ENCODE measurements around the gene ATP8A1. TPM values are rescaled to one million over a fixed set of nuclear protein-coding genes. Genes with fewer than 3 reads are reported as not detected.
A peak's percentile ranks its signal among the peaks of the same experiment; 100 is the strongest.

Gene ATP8A1
- total and polyA plus RNA-seq, 4 donors: 0.65 to 15.9 (median 5.9) TPM

- no peak overlapping the region for H3K9ac ChIP-seq (ENCODE audit: low read depth in 1 of 2, low read length in 2 of 2)
- no peak for TF ChIP-seq NR2F2 (IDR thresholded peaks at IDR 0.05)
- TF ChIP-seq, protein P1, sequence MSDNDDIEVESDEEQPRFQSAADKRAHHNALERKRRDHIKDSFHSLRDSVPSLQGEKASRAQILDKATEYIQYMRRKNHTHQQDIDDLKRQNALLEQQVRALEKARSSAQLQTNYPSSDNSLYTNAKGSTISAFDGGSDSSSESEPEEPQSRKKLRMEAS (IDR thresholded peaks at IDR 0.05): no peak
- no peak for TF ChIP-seq JUND (IDR thresholded peaks at IDR 0.05)
- TF ChIP-seq RAD21 (IDR thresholded peaks at IDR 0.05): peak; percentile 89 to 91
- TF ChIP-seq YY1 (IDR thresholded peaks at IDR 0.05): no peak
- TF ChIP-seq RXRA (IDR thresholded peaks at IDR 0.05): no peak
- TF ChIP-seq CTCF (IDR thresholded peaks at IDR 0.05; ENCODE audit: low read depth, low read length, missing input control): peak; percentile 77
- TF ChIP-seq FOXA2 (IDR thresholded peaks at IDR 0.05): no peak
- no peak overlapping the region for H3K4me3 ChIP-seq (ENCODE audit: low read depth in 1 of 3, low read length in 3 of 3)
- H3K27me3 ChIP-seq (ENCODE audit: control insufficient read depth in 4 of 4, insufficient read depth in 4 of 4, low read length in 3 of 4): no peaks in the 10 kb centered on the region
- H3K27ac ChIP-seq (ENCODE audit: low read depth in 1 of 2, low read length in 2 of 2): no peak overlapping the region
- H3K9me3 ChIP-seq (ENCODE audit: control insufficient read depth in 4 of 4, low read length in 3 of 4): no peaks in the 10 kb centered on the region
- no peaks in the 10 kb centered on the region for H3K36me3 ChIP-seq (ENCODE audit: control insufficient read depth in 4 of 4, insufficient read depth in 3 of 4, low read depth in 1 of 4, low read length in 3 of 4)
- peak; percentile 53 for DNase-seq (ENCODE audit: low spot score)
- no peaks in the 10 kb centered on the region for H3K4me1 ChIP-seq (ENCODE audit: control insufficient read depth in 4 of 4, insufficient read depth in 4 of 4, low read length in 3 of 4)
- WGBS: 3% methylated on average over 4 of the region's 4 CpGs
Observed at GRCh38 chr4:42568610-42569207, 88.2 kb downstream of the ATP8A1 start.

DNA sequence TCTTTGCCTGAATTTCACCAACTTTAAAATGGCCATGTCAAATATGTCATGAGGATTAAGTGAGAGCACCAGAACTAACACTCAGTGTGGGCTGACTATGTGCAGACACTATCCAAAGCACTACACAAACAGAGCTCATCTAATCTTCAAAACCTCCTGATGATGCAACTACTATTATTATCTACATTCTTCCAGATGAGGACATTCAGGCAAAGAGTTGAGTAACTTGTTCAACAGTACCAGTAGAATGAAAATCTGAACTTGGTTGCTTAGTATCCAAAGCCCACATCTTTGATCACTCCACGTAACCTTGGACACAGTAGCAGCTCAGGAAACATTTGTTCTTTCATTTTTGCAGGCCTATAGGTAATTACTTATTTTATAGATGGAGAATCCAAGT, 90.1 kb downstream of the ATP8A1 start:
- no peak for TF ChIP-seq ZBTB33 (IDR thresholded peaks at IDR 0.05)
- no peak for TF ChIP-seq EGR1 (IDR thresholded peaks at IDR 0.05; ENCODE audit: low read depth in 2 of 2)
- no peak for TF ChIP-seq JUND (IDR thresholded peaks at IDR 0.05)
- TF ChIP-seq, protein P2, sequence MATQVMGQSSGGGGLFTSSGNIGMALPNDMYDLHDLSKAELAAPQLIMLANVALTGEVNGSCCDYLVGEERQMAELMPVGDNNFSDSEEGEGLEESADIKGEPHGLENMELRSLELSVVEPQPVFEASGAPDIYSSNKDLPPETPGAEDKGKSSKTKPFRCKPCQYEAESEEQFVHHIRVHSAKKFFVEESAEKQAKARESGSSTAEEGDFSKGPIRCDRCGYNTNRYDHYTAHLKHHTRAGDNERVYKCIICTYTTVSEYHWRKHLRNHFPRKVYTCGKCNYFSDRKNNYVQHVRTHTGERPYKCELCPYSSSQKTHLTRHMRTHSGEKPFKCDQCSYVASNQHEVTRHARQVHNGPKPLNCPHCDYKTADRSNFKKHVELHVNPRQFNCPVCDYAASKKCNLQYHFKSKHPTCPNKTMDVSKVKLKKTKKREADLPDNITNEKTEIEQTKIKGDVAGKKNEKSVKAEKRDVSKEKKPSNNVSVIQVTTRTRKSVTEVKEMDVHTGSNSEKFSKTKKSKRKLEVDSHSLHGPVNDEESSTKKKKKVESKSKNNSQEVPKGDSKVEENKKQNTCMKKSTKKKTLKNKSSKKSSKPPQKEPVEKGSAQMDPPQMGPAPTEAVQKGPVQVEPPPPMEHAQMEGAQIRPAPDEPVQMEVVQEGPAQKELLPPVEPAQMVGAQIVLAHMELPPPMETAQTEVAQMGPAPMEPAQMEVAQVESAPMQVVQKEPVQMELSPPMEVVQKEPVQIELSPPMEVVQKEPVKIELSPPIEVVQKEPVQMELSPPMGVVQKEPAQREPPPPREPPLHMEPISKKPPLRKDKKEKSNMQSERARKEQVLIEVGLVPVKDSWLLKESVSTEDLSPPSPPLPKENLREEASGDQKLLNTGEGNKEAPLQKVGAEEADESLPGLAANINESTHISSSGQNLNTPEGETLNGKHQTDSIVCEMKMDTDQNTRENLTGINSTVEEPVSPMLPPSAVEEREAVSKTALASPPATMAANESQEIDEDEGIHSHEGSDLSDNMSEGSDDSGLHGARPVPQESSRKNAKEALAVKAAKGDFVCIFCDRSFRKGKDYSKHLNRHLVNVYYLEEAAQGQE (IDR thresholded peaks at IDR 0.05): no peak
- TF ChIP-seq GABPA (IDR thresholded peaks at IDR 0.05 in 1 of 2, conservative IDR thresholded peaks at IDR 0.05 in 1 of 2): no peak
- TF ChIP-seq HNF4G (IDR thresholded peaks at IDR 0.05): no peak
- TF ChIP-seq YY1 (IDR thresholded peaks at IDR 0.05): no peak
- TF ChIP-seq FOXA1 (IDR thresholded peaks at IDR 0.05): no peak
- TF ChIP-seq, protein P1 (IDR thresholded peaks at IDR 0.05): no peak
- TF ChIP-seq CTCF (IDR thresholded peaks at IDR 0.05; ENCODE audit: low read depth, low read length, missing input control): no peak
- no peak for TF ChIP-seq NR2F2 (IDR thresholded peaks at IDR 0.05)
- TF ChIP-seq RXRA (IDR thresholded peaks at IDR 0.05): no peak
- TF ChIP-seq HNF4A (conservative IDR thresholded peaks at IDR 0.05): no peak
- TF ChIP-seq FOXA2 (IDR thresholded peaks at IDR 0.05): no peak
- TF ChIP-seq SP1 (IDR thresholded peaks at IDR 0.05): no peak
- no peak for TF ChIP-seq RAD21 (IDR thresholded peaks at IDR 0.05)
- Histone ChIP-seq H3K27ac (ENCODE audit: low read depth in 1 of 2, low read length in 2 of 2) (no peak overlapping the region), H3K9ac (ENCODE audit: low read depth in 1 of 2, low read length in 2 of 2) (no peak overlapping the region), H3K4me1 (ENCODE audit: control insufficient read depth in 4 of 4, insufficient read depth in 4 of 4, low read length in 3 of 4) (no peaks in the 10 kb centered on the region), H3K4me3 (ENCODE audit: low read depth in 1 of 3, low read length in 3 of 3) (no peak overlapping the region), H3K36me3 (ENCODE audit: control insufficient read depth in 4 of 4, insufficient read depth in 3 of 4, low read depth in 1 of 4, low read length in 3 of 4) (no peaks in the 10 kb centered on the region), H3K27me3 (ENCODE audit: control insufficient read depth in 4 of 4, insufficient read depth in 4 of 4, low read length in 3 of 4) (no peaks in the 10 kb centered on the region), H3K9me3 (ENCODE audit: control insufficient read depth in 4 of 4, low read length in 3 of 4) (no peaks in the 10 kb centered on the region)
- WGBS: 87% methylated on average over 1 of the region's 1 CpG
- DNase-seq (ENCODE audit: low spot score): no peak
